ENCODE measurements around the gene PTDSS2.
"Not testable (repeated sequence)": the region's sequence is repeated elsewhere in the genome, so short reads cannot be mapped to it uniquely, and the experiment has no call there.

The PTDSS2 gene

GRCh38 chr11:465896-466530, 15.9 kb downstream of the PTDSS2 start:
- H3K9me3 ChIP-seq (ENCODE audit: insufficient read depth, low read depth, low read length) = no peaks in the 10 kb centered on the region
- WGBS = 92% methylated on average over 9 of the region's 9 CpGs
- H3K4me1 ChIP-seq (ENCODE audit: insufficient read depth, low read length) = peaks cover 12% of the 10 kb centered on the region
- no peak overlapping the region for H3K27ac ChIP-seq (ENCODE audit: low read depth, low read length)
- H3K27me3 ChIP-seq (ENCODE audit: insufficient read depth, low read length) = no peaks in the 10 kb centered on the region
- peaks cover 26% of the 10 kb centered on the region for H3K36me3 ChIP-seq (ENCODE audit: insufficient read depth, low read length)
- no peak overlapping the region for H3K9ac ChIP-seq (ENCODE audit: low read depth, low read length)
- no peak overlapping the region for H3K4me3 ChIP-seq (ENCODE audit: low read length)

DNA sequence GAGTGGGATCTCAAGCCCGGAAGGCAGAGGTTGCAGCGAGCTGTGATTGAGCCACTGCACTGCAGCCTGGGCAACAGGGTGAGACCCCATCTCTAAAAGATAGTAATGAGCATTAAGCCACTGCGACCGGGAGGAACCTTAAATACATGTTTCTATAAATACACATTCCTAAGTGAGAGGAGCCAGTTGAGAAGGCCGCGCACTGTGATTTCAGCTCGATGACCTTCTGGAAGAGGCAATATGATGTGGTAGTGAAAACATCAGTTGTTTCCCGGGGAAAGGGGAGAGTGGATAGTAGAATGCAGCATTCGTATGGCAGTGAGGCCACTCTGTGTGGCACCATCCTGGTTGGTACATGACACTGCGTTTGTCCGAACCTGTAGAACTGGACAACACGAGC, 18.0 kb downstream of the PTDSS2 start:
- H3K27ac ChIP-seq (ENCODE audit: low read depth, low read length) = no peak overlapping the region
- H3K27me3 ChIP-seq (ENCODE audit: insufficient read depth, low read length) = no peaks in the 10 kb centered on the region
- no peak overlapping the region for H3K4me3 ChIP-seq (ENCODE audit: low read length)
- peak overlapping the region; percentile 45; the same call in 1 of the 2 replicates for H3K9ac ChIP-seq (ENCODE audit: low read depth, low read length)
- peaks cover 12% of the 10 kb centered on the region for H3K4me1 ChIP-seq (ENCODE audit: insufficient read depth, low read length)
- 93% methylated on average over 12 of the region's 12 CpGs for WGBS
- H3K36me3 ChIP-seq (ENCODE audit: insufficient read depth, low read length) = peaks cover 10% of the 10 kb centered on the region; the same call in 1 of the 2 replicates
- no peaks in the 10 kb centered on the region for H3K9me3 ChIP-seq (ENCODE audit: insufficient read depth, low read depth, low read length)

DNA sequence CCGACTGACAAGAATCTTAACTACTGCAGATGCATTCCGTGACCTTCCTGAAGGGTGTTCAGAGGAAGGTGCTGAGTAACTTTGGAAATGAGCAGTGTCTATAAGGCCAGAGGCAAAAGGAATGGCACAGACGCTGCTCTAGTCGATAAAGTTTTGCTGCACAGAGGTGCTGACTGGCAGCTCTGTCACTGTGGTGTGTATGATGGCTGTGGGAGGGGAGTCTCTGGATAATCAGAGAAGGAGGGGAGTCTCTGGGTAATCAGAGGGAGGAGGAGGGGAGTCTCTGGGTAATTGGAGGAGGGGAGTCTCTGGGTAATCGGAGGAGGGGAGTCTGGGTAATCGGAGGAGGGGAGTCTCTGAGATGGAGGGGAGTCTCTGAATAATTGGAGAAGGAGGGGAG, 18.4 kb downstream of the PTDSS2 start:
- Histone ChIP-seq H3K4me1 (ENCODE audit: insufficient read depth, low read length) (peaks cover 12% of the 10 kb centered on the region), H3K27ac (ENCODE audit: low read depth, low read length) (no peak overlapping the region), H3K9ac (ENCODE audit: low read depth, low read length) (peak overlapping the region; percentile 45; the same call in 1 of the 2 replicates), H3K4me3 (ENCODE audit: low read length) (no peak overlapping the region), H3K9me3 (ENCODE audit: insufficient read depth, low read depth, low read length) (no peaks in the 10 kb centered on the region), H3K27me3 (ENCODE audit: insufficient read depth, low read length) (no peaks in the 10 kb centered on the region), H3K36me3 (ENCODE audit: insufficient read depth, low read length) (peaks cover 10% of the 10 kb centered on the region; the same call in 1 of the 2 replicates)
- WGBS = 86% methylated on average over 6 of the region's 6 CpGs

GRCh38 chr11:469026-469683, 19.1 kb downstream of the PTDSS2 start:
- Histone ChIP-seq H3K4me1 (ENCODE audit: insufficient read depth, low read length) (peaks cover 14% of the 10 kb centered on the region), H3K9ac (ENCODE audit: low read depth, low read length) (0 out of 2 replicates have a peak overlapping the region, but pooled peaks have one; percentile 7), H3K36me3 (ENCODE audit: insufficient read depth, low read length) (peaks cover 10% of the 10 kb centered on the region; the same call in 1 of the 2 replicates)
- WGBS = 74% methylated on average over 19 of the region's 19 CpGs
- not testable (repeated sequence) for H3K27ac ChIP-seq (ENCODE audit: low read depth, low read length); H3K4me3 ChIP-seq (ENCODE audit: low read length); H3K9me3 ChIP-seq (ENCODE audit: insufficient read depth, low read depth, low read length); H3K27me3 ChIP-seq (ENCODE audit: insufficient read depth, low read length)

DNA sequence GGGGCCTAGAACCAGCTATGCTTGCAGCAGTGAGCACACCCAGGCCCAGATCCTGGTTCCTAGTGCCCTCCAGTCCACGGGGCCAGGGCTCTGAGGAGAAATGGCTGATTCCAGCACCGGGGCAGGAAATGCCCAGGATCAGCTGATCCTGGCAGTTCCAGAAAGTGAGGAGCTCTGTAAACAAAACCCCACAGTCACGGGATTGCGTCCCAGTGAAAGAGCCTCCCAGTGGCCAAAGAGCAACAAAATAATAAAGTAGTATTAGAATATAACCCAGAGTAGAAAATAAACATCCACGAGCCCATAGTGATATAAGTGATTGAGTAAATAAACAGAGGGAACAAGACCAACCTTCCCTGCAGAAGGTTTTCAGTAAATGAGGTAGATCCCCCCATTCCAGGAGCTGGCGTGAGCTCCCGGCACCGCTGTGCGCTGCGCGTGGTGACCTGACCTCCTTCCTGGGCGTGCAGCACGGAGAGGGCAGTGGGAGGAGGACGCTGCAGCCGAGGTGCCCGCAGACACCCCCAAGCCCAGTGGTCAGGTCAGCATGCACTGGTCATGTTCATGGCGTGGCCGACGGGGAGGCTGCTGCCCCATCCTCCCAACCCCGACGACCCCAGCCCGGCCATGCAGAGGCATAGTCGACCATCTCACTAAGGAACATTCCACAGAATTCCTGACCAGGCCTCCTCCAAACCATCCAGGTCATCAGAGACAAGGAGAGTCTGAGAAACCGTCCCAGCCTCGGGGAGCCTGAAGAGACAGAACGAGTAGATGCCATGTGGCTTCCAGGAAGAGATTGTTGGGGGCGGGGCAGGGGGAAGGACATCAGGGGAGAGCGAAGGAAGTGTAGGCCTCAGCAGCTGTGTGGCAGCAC, 19.8 kb downstream of the PTDSS2 start:
- 0 out of 2 replicates have a peak overlapping the region, but pooled peaks have one; percentile 7 for H3K9ac ChIP-seq (ENCODE audit: low read depth, low read length)
- H3K9me3 ChIP-seq (ENCODE audit: insufficient read depth, low read depth, low read length) = no peaks in the 10 kb centered on the region
- H3K4me3 ChIP-seq (ENCODE audit: low read length) = no peak overlapping the region
- H3K4me1 ChIP-seq (ENCODE audit: insufficient read depth, low read length) = peaks cover 14% of the 10 kb centered on the region
- 90% methylated on average over 27 of the region's 28 CpGs for WGBS
- no peaks in the 10 kb centered on the region for H3K27me3 ChIP-seq (ENCODE audit: insufficient read depth, low read length)
- H3K36me3 ChIP-seq (ENCODE audit: insufficient read depth, low read length) = peaks cover 8% of the 10 kb centered on the region; the same call in 1 of the 2 replicates
- H3K27ac ChIP-seq (ENCODE audit: low read depth, low read length) = no peak overlapping the region; the same call in 1 of the 2 replicates

DNA sequence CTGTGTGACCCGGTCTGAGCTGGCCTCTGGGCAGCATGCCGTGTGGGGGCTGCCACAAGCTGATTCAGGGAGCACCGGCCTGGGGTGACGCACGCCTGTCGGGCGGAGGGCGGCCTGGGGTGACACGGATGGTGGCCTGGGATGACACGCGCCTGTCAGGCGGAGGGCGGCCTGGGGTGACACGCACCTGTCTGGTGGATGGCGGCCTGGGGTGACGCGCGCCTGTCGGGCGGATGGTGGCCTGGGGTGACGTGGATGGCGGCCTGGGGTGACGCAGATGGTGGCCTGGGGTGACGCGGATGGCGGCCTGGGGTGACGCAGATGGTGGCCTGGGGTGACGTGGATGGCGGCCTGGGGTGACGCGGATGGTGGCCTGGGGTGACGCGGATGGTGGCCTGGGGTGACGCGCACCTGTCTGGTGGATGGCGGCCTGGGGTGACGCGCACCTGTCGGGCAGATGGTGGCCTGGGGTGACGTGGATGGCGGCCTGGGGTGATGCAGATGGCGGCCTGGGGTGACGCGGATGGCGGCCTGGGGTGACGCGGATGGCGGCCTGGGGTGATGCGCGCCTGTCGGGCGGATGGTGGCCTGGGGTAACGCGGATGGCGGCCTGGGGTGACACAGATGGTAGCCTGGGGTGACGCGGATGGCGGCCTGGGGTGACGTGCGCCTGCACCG, 21.5 kb downstream of the PTDSS2 start:
- 97% methylated on average over 61 of the region's 61 CpGs for WGBS
- Histone ChIP-seq H3K4me3 (ENCODE audit: low read length) (no peak overlapping the region), H3K36me3 (ENCODE audit: insufficient read depth, low read length) (peaks cover 7% of the 10 kb centered on the region; the same call in 1 of the 2 replicates), H3K9ac (ENCODE audit: low read depth, low read length) (no peak overlapping the region), H3K9me3 (ENCODE audit: insufficient read depth, low read depth, low read length) (no peaks in the 10 kb centered on the region), H3K4me1 (ENCODE audit: insufficient read depth, low read length) (peaks cover 14% of the 10 kb centered on the region), H3K27me3 (ENCODE audit: insufficient read depth, low read length) (no peaks in the 10 kb centered on the region), H3K27ac (ENCODE audit: low read depth, low read length) (no peak overlapping the region)

DNA sequence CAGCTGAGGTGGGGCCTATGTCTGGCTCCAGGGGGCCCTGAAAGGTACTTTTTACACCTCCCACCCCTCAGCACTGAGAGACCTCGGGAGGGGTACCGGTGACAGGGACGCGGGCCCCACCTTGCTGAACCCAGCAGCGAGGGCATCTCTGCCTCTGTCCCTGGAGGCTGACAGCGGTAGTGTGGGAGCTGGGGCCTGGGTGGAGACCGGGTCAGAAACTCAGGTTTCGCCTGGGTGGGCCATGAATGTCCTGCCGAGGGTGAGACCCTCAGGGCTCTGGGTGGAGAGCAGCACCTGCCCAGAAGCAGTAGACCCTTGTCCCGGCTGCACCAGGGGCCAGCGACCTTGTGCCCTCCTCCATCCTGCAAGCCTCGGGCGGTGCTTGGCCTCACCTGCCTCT, 22.2 kb downstream of the PTDSS2 start:
- 93% methylated on average over 13 of the region's 13 CpGs for WGBS
- Histone ChIP-seq H3K9ac (ENCODE audit: low read depth, low read length) (no peak overlapping the region), H3K27me3 (ENCODE audit: insufficient read depth, low read length) (no peaks in the 10 kb centered on the region), H3K9me3 (ENCODE audit: insufficient read depth, low read depth, low read length) (no peaks in the 10 kb centered on the region), H3K36me3 (ENCODE audit: insufficient read depth, low read length) (peaks cover 7% of the 10 kb centered on the region; the same call in 1 of the 2 replicates), H3K27ac (ENCODE audit: low read depth, low read length) (no peak overlapping the region), H3K4me3 (ENCODE audit: low read length) (no peak overlapping the region), H3K4me1 (ENCODE audit: insufficient read depth, low read length) (peaks cover 14% of the 10 kb centered on the region)

- Histone ChIP-seq H3K4me1 (ENCODE audit: insufficient read depth, low read length) (peaks cover 14% of the 10 kb centered on the region), H3K9ac (ENCODE audit: low read depth, low read length) (no peak overlapping the region), H3K4me3 (ENCODE audit: low read length) (no peak overlapping the region), H3K27me3 (ENCODE audit: insufficient read depth, low read length) (no peaks in the 10 kb centered on the region), H3K27ac (ENCODE audit: low read depth, low read length) (no peak overlapping the region), H3K9me3 (ENCODE audit: insufficient read depth, low read depth, low read length) (no peaks in the 10 kb centered on the region), H3K36me3 (ENCODE audit: insufficient read depth, low read length) (peaks cover 7% of the 10 kb centered on the region; the same call in 1 of the 2 replicates)
- WGBS = 96% methylated on average over 28 of the region's 28 CpGs
Observed at GRCh38 chr11:472816-473215, 22.7 kb downstream of the PTDSS2 start.

GRCh38 chr11:473415-473814, 23.3 kb downstream of the PTDSS2 start:
- H3K36me3 ChIP-seq (ENCODE audit: insufficient read depth, low read length) = peaks cover 7% of the 10 kb centered on the region; the same call in 1 of the 2 replicates
- H3K27me3 ChIP-seq (ENCODE audit: insufficient read depth, low read length) = no peaks in the 10 kb centered on the region
- no peak overlapping the region for H3K27ac ChIP-seq (ENCODE audit: low read depth, low read length)
- no peak overlapping the region for H3K9ac ChIP-seq (ENCODE audit: low read depth, low read length)
- WGBS = 95% methylated on average over 19 of the region's 19 CpGs
- no peaks in the 10 kb centered on the region for H3K9me3 ChIP-seq (ENCODE audit: insufficient read depth, low read depth, low read length)
- peaks cover 13% of the 10 kb centered on the region for H3K4me1 ChIP-seq (ENCODE audit: insufficient read depth, low read length)
- H3K4me3 ChIP-seq (ENCODE audit: low read length) = no peak overlapping the region

DNA sequence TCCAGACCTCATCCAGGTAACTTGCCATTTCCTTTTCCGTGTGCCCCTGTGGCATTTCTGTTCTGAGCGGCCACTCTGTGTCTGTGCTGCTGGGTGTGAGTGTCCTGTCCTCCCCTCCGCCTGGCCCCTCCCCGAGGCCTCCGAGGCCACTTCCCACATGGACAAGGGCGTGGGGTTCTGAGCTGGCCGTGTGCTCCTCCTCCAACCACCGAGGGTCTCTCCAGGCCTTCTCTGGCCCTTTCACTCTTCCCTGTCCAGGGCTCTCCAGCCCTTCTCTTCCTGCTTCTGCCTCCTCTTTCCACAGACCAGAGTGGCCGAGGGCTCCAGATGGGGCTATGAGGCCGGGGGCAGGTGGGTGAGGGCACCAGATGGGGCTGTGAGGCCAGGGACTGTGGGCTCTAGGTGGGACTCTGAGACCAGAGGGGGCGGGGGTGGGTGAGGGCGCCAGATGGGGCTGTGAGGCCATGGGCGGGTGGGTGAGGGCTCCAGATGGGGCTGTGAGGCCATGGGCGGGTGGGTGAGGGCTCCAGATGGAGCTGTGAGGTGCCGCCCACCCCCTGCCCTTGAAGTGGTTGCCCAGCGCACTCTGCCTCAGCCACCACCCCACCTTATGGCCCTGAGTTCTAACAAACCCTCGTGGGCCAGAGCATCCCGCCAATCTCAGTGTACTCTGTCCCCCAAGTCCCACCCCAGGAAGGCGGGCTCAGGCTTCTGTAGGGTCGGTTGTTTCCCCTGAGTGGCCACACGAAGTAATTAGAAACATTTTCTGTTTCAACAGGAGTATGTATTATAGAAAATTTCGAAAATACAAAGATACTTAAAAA, 24.1 kb downstream of the PTDSS2 start:
- H3K9me3 ChIP-seq (ENCODE audit: insufficient read depth, low read depth, low read length) = no peaks in the 10 kb centered on the region
- H3K27ac ChIP-seq (ENCODE audit: low read depth, low read length) = no peak overlapping the region
- peaks cover 12% of the 10 kb centered on the region for H3K4me1 ChIP-seq (ENCODE audit: insufficient read depth, low read length)
- H3K9ac ChIP-seq (ENCODE audit: low read depth, low read length) = no peak overlapping the region
- peaks cover 7% of the 10 kb centered on the region; the same call in 1 of the 2 replicates for H3K36me3 ChIP-seq (ENCODE audit: insufficient read depth, low read length)
- H3K27me3 ChIP-seq (ENCODE audit: insufficient read depth, low read length) = no peaks in the 10 kb centered on the region
- 93% methylated on average over 21 of the region's 22 CpGs for WGBS
- H3K4me3 ChIP-seq (ENCODE audit: low read length) = no peak overlapping the region

Measured in HUES64 (cell line).